ENCODE data around the gene SRSF1. TPM values are rescaled to one million over a fixed set of nuclear protein-coding genes. Genes with fewer than 3 reads are reported as not detected.

Gene SRSF1
- total and polyA plus RNA-seq, 2 donors (not counting 1 experiment from before 2014, with no cell fraction given): 191 to 307 TPM

DNA sequence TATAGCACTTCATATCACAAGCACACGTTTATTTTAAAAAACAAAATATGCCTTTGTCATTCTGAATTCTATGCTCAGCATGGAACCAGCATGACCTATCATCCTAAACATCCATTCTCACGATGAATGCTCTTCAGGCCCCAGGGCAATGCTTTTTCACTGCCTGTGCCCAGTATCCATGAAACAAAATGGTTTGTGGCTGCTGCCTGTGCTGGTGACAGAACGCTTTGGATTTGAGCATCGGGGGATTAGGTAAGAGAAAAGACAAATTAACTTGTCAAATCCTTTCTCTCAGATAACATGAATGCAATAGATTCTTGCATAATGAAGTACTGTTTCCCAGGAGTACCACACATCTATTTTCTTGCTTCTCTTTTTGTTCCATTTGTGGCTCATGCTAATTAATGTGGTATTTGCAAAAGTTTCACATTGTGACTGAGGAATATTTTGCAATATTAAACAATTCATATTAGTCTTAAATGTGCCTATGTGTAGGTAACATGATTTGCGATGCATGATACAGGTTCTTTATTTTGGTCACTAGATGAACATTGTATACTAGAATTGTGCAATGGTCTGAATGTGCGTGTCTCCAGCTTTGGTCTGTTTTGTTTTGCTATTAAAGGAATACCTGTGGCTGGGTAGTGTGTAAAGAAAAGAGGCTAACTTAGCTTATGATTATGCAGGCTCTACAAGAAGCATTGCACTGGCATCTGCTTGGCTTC, 25.8 kb upstream of the SRSF1 start:
- H3K4me1 ChIP-seq (ENCODE audit: control insufficient read depth, extremely low read depth, insufficient read depth, low read length): no peaks in the 10 kb centered on the region
- H4K20me1 ChIP-seq (ENCODE audit: control insufficient read depth, extremely low read depth, insufficient read depth, low read length): no peaks in the 10 kb centered on the region
- no peak overlapping the region for H3K4me3 ChIP-seq (replicated peaks in 1 of 4; ENCODE audit: control extremely low read depth in 1 of 4, insufficient read depth in 1 of 4, low read depth in 3 of 4, low read length in 4 of 4)
- no peaks in the 10 kb centered on the region for H3K27me3 ChIP-seq (ENCODE audit: control insufficient read depth, insufficient read depth, low read length)
- no peak overlapping the region for H3K4me2 ChIP-seq (ENCODE audit: extremely low read depth, insufficient read depth, low read length)
- H2AFZ ChIP-seq (ENCODE audit: low read length): no peak overlapping the region
- TF ChIP-seq EZH2 (IDR thresholded peaks at IDR 0.05; ENCODE audit: low read length, missing control alignments) (no peak), CTCF (conservative IDR thresholded peaks at IDR 0.05 in 1 of 2, IDR thresholded peaks at IDR 0.05 in 1 of 2; ENCODE audit: low read depth in 1 of 2, low read length in 2 of 2) (no peak)
- H3K27ac ChIP-seq (ENCODE audit: insufficient read depth, low read length): no peak overlapping the region
- no peak for DNase-seq (ENCODE audit: low read depth in 2 of 2)
- no peak overlapping the region for H3K9ac ChIP-seq (ENCODE audit: insufficient read depth, low read length)
- H3K79me2 ChIP-seq (ENCODE audit: control insufficient read depth, insufficient read depth, low read length): no peaks in the 10 kb centered on the region
- H3K36me3 ChIP-seq (ENCODE audit: control insufficient read depth, insufficient read depth, low read length): no peaks in the 10 kb centered on the region
- H3K9me3 ChIP-seq (ENCODE audit: control insufficient read depth, insufficient read depth, low read depth, low read length): no peaks in the 10 kb centered on the region

DNA sequence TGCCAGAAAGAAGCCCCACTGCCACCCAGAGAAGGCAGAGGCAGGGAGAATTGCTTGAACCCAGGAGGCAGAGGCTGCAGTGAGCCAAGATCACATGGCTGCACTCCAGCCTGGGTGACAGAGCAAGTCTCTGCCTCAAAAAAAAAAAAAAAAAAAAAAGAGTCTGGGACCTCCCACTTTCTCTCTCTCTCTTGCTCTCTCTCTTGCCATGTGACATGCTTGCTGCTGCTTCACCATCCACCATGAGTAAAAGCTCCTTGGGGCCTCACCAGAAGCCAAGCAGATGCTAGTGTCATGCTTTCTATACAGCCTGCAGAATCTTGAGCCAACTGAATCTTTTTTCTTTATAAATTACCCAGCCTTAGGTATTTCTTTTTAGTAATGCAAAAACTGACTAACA, 21.5 kb upstream of the SRSF1 start:
- Histone ChIP-seq H3K79me2 (ENCODE audit: control insufficient read depth, insufficient read depth, low read length) (no peaks in the 10 kb centered on the region), H3K9me3 (ENCODE audit: control insufficient read depth, insufficient read depth, low read depth, low read length) (no peaks in the 10 kb centered on the region), H3K4me2 (ENCODE audit: extremely low read depth, insufficient read depth, low read length) (no peak overlapping the region), H3K4me1 (ENCODE audit: control insufficient read depth, extremely low read depth, insufficient read depth, low read length) (no peaks in the 10 kb centered on the region), H4K20me1 (ENCODE audit: control insufficient read depth, extremely low read depth, insufficient read depth, low read length) (no peaks in the 10 kb centered on the region), H3K27ac (ENCODE audit: insufficient read depth, low read length) (no peak overlapping the region), H3K36me3 (ENCODE audit: control insufficient read depth, insufficient read depth, low read length) (no peaks in the 10 kb centered on the region), H3K27me3 (ENCODE audit: control insufficient read depth, insufficient read depth, low read length) (no peaks in the 10 kb centered on the region), H3K9ac (ENCODE audit: insufficient read depth, low read length) (no peak overlapping the region), H2AFZ (ENCODE audit: low read length) (no peak overlapping the region), H3K4me3 (replicated peaks in 1 of 4; ENCODE audit: control extremely low read depth in 1 of 4, insufficient read depth in 1 of 4, low read depth in 3 of 4, low read length in 4 of 4) (no peak overlapping the region)
- DNase-seq (ENCODE audit: low read depth in 2 of 2): no peak
- TF ChIP-seq EZH2 (IDR thresholded peaks at IDR 0.05; ENCODE audit: low read length, missing control alignments) (no peak), CTCF (conservative IDR thresholded peaks at IDR 0.05 in 1 of 2, IDR thresholded peaks at IDR 0.05 in 1 of 2; ENCODE audit: low read depth in 1 of 2, low read length in 2 of 2) (no peak)

DNA sequence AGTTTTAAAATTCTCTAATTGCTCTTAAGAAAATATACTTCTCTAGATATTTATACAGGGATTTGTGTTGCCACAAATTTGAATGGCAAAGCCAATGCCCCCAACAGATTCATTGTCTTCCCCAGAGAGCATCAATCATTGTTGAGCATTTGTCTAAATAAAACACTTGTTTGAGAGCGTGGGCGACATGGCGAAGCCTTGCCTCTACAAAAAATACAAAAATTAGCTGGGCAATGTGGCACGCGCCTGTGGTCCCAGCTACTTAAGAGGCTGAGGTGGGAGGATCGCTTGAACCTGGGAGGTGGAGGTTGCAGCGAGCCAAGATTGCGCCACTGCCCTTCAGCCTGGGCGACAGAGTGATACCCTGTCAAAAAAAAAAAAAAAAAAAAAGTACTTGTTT, 13.4 kb upstream of the SRSF1 start:
- TF ChIP-seq EZH2 (IDR thresholded peaks at IDR 0.05; ENCODE audit: low read length, missing control alignments) (no peak), CTCF (conservative IDR thresholded peaks at IDR 0.05 in 1 of 2, IDR thresholded peaks at IDR 0.05 in 1 of 2; ENCODE audit: low read depth in 1 of 2, low read length in 2 of 2) (no peak)
- H3K79me2 ChIP-seq (ENCODE audit: control insufficient read depth, insufficient read depth, low read length): no peaks in the 10 kb centered on the region
- no peak overlapping the region for H2AFZ ChIP-seq (ENCODE audit: low read length)
- H3K9me3 ChIP-seq (ENCODE audit: control insufficient read depth, insufficient read depth, low read depth, low read length): no peaks in the 10 kb centered on the region
- no peak overlapping the region for H3K4me2 ChIP-seq (ENCODE audit: extremely low read depth, insufficient read depth, low read length)
- H3K27ac ChIP-seq (ENCODE audit: insufficient read depth, low read length): no peak overlapping the region
- no peak overlapping the region for H3K9ac ChIP-seq (ENCODE audit: insufficient read depth, low read length)
- no peaks in the 10 kb centered on the region for H3K27me3 ChIP-seq (ENCODE audit: control insufficient read depth, insufficient read depth, low read length)
- no peak overlapping the region for H3K4me3 ChIP-seq (replicated peaks in 1 of 4; ENCODE audit: control extremely low read depth in 1 of 4, insufficient read depth in 1 of 4, low read depth in 3 of 4, low read length in 4 of 4)
- H3K36me3 ChIP-seq (ENCODE audit: control insufficient read depth, insufficient read depth, low read length): no peaks in the 10 kb centered on the region
- H4K20me1 ChIP-seq (ENCODE audit: control insufficient read depth, extremely low read depth, insufficient read depth, low read length): no peaks in the 10 kb centered on the region
- no peaks in the 10 kb centered on the region for H3K4me1 ChIP-seq (ENCODE audit: control insufficient read depth, extremely low read depth, insufficient read depth, low read length)
- no peak for DNase-seq (ENCODE audit: low read depth in 2 of 2)

Measured in fibroblast of lung (primary cell).